HG02763 (cell line): ENCODE data around the gene TAF6L.
"Not testable (repeated sequence)": the region's sequence is repeated elsewhere in the genome, so short reads cannot be mapped to it uniquely, and the experiment has no call there.

Source experiments
- ATAC-seq: cut with Tn5 transposase; IDR thresholded peaks from one replicate; pipeline ENCODE4 v1.9.1; 2021; ENCODE audit warnings: mild to moderate bottlenecking, moderate library complexity; ENCODE audit not compliant: unreplicated experiment

The TAF6L gene, protein sequence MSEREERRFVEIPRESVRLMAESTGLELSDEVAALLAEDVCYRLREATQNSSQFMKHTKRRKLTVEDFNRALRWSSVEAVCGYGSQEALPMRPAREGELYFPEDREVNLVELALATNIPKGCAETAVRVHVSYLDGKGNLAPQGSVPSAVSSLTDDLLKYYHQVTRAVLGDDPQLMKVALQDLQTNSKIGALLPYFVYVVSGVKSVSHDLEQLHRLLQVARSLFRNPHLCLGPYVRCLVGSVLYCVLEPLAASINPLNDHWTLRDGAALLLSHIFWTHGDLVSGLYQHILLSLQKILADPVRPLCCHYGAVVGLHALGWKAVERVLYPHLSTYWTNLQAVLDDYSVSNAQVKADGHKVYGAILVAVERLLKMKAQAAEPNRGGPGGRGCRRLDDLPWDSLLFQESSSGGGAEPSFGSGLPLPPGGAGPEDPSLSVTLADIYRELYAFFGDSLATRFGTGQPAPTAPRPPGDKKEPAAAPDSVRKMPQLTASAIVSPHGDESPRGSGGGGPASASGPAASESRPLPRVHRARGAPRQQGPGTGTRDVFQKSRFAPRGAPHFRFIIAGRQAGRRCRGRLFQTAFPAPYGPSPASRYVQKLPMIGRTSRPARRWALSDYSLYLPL

DNA sequence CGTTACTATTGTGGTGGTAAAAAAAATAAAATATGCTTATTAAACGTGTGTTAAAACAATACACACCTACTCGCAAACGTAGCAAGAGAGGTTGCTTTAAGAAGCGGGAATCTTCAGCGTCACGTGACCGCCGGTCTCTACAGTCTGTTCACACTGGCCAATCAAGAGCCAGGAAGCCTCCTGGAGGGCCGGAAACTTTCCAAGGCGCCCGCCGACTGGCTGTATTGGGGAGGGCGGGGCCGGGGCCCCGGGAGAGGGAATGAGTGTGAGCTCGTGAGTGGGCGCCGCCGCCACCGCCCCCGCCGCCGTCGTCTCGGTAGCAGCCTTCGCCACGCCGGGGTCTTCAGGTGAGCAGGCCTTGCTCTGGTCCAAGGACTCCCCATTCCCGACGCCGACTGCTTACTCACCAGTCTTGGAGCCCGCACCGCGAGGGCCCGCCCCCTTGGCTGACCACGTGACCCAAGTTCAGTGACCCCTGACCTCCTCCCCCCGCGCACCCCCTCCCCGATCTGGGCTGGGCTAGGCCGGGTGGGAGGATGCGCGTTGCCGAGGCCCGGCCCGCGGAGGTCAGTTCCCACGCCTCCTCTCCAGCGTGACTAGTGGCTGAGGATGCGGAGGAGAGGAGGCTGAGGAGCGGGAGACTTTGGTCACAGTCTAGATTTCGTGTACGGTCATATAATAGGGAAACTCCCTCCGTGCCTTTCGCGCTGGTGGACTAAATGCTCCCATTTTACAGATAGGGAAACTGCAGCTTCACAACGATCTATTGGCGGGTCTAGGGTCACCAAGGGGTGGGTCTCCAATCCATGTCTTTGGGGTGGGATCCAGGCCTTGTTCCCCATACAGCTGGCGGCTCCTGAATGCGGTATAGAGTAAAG is at the start of gene TAF6L:
Gene TAF6L, plus strand, starts transcription at position 253 of the 878 bp plus-strand sequence. CDS start 4,388 bp downstream, outside the sequence.
- ATAC-seq = peak; percentile 82

- ATAC-seq = no peak
Observed at GRCh38 chr11:62721994-62722393, 49.2 kb upstream of the TAF6L start.

GRCh38 chr11:62724171-62724570 is 47.0 kb upstream of the TAF6L start:
- no peak for ATAC-seq

DNA sequence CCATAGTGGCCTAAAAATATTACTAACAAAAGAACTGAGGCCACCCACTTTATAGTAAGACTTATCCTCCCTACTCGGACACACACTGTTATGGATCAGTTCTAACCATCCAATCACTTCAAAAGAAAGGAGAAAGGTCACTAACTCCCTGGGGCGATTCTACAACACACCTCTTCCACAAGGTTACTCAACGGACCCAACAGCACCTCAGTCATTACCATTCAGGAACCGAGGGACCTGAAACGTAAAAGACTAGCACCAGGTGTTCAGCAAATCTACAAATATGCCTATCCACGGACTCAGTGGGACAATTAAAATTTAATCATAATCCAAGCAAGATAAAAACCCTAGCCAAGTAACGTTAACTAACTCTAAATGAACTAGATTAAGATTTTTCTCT is 45.5 kb upstream of the TAF6L start:
- ATAC-seq = no peak

DNA sequence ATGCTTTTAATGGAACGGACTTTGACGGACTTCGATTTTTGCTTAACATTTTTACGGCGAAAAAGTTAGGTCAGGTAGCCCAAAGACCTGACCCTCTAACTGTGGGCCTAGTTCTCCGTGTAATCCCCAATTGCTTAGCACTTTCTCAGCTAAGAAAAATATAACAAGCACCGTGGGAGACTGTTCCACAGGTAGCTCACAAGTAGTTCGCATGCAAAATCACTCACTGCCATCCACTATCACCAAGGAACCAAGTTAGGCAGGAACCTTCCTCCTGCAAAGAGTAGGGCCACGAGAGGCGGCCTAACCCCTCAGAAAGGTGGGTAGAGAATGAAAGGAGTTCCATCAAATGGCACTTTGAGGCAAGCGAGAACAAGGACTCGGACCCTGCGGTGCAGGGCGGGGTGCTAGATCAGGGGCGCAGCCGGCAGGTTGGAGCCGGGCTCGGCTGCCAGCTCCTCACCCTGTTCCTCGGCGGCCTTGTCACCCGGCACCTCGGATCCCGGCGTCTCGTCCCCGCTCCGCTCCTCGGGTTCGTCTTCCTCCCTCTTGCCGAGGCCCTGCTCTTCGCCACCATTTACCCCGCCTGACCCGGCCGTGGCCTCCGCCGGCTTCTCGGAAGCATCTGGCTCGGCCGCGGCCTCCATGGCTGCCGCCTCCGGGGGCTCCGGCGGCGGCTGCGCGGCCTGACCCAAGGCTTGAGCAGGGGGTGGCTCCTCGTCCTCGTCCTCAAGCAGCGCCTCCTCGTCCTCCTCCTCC is 44.9 kb upstream of the TAF6L start:
- ATAC-seq = no peak

GRCh38 chr11:62726915-62727164 is 44.4 kb upstream of the TAF6L start:
- no peak for ATAC-seq

GRCh38 chr11:62727165-62727871 is 43.9 kb upstream of the TAF6L start, which contains the start of gene HNRNPUL2:
HNRNPUL2 (minus strand) TSS chr11:62727457; CDS start chr11:62727156, 301 bp downstream.
- peak; percentile 70 for ATAC-seq

DNA sequence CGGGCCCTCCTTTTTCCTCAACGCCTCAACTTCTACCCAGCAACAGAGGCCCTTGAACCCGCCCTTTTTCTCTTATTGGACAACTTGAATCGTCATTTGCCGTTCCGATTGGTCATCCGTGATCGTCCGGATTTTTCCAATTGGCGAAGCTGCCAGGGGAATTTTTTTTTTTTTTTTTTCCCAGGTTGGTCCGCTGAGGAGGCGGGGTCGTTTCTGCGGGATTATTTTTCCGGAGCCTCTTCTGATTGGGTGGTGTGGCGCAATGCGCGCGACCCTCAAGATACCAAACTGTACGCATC is 43.4 kb upstream of the TAF6L start:
- peak; percentile 55 for ATAC-seq

DNA sequence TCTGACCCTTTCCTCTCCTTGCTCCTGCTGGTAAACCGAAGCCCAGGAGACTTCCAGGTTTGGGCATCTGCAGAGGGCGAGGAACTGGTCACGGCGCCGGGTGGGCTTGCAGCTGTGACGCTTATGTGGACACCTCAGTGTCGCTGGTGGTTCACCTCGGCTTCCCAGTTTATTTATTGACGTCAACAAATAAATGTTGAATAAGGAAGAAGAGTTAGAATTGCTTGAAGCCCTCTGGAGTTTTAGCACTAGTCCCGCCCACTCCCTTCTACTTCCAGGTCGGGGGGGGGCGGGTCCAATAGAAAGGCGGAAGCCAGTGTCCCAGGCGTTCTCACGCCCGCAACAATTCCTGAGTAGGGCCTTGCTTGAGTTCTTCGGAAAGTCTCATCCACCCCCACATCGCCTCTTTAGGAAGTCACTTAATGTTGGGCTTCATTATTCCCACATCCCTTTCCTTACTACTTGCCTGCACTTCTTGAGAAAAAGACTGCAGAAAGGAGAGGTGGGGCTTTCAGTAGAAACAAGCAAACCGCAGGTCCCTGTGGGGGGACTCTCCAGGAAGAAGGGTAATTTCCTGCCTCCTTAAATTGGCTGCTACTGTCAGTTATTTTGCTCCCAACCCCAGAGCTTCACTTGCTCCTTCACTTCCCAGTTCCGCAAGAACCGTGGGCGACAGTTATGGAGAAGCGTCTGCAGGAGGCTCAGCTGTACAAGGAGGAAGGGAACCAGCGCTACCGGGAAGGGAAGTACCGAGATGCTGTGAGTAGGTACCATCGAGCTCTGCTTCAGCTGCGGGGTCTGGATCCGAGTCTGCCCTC is 42.8 kb upstream of the TAF6L start, which contains the start of gene TTC9C:
Gene TTC9C, plus strand, starts transcription at position 316 of the 818 bp plus-strand sequence. Its CDS starts 363 bp downstream, at position 679.
- ATAC-seq = no peak

- not testable (repeated sequence) for ATAC-seq
Observed at GRCh38 chr11:62730076-62730475, 41.1 kb upstream of the TAF6L start.

- no peak for ATAC-seq
Observed at GRCh38 chr11:62732830-62733229, 38.4 kb upstream of the TAF6L start.

- no peak for ATAC-seq
Observed at GRCh38 chr11:62737196-62737595, 34.0 kb upstream of the TAF6L start.

DNA sequence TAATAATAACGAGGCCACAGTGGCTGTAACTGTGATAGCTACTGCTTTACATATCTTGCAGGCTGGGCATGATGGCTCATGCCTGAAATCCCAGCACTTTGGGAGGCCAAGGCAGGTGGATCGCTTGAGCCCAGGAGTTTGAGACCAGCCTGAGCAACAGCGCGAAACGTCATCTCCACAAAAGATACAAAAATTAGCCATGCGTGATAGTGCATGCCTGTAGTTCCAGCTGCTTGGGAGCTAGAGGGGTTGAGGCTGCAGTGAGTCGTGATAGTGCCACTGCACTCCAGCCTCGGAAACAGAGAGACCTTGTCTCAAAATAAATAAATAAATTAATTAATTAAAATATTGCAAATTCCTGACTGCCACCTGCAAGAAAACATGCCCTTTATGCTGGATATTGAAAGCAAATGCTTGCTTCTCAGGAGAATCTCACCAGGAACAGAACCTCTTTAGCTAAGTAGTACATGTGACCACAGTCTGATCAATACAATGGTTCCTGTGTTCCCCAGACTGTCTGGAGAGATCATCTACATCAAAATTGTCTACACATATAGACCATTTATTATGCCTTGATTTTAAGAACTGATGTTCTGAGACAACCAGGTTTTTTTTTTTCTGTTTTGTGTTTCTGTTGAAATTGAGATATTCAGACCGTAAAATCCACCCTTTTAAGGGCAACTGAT is 23.6 kb upstream of the TAF6L start:
- ATAC-seq = no peak

GRCh38 chr11:62749931-62750330 is 21.3 kb upstream of the TAF6L start:
- not testable (repeated sequence) for ATAC-seq

GRCh38 chr11:62752177-62752785 is 18.9 kb upstream of the TAF6L start:
- ATAC-seq = no peak

GRCh38 chr11:62752994-62753735 is 18.0 kb upstream of the TAF6L start:
- ATAC-seq = no peak

DNA sequence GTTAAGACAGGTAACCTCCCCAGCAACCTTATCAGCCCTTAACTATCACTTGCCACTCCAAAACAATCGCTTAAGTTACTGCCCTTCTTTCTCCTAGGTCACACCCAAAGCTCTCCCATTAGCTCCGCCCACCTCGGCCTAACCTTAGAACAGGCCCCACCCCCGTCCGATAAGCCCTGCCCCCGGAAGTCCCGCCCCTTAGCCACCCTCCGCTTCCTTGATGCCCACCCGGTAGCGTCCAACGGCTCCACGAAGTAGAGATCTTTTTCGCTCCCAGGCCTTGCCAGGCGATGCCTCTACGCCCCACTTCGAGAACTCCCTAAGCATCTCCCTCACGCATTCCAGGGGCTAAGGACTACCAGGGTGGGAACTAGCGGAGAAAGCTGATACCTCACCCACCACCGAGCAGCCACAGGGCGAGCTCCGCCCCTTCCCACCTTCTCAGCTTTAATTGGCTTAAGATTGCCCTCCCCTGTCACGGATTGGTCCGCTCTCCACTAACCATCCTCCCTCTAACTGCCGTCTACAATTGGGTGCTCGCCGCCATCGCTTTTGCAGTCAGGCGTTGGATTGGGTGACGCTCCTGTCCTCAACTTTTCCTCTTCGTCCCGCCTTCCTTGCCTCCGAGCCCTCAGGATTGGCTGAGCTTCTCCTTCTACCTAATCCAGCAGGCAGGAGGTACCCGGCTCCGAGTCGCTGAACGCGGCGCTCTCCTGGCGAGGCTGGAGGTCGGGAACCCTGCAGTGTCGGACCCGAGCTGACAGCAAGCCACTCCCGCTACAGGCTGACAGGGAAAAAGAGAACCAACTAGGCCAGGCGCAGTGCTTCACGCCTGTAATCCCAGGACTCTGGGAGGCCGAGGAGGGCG is 17.2 kb upstream of the TAF6L start, which contains the start of gene ZBTB3:
Gene ZBTB3, minus strand, starts transcription at position 425 of the 868 bp plus-strand sequence. CDS start 496 bp downstream, outside the sequence.
- ATAC-seq = peak; percentile 95
